Hematopoietic multipotent progenitor cell treated with erythropoietin and hydrocortisone succinate and interleukin-3 and kit ligand, for 15 days (in vitro differentiated cells): Measurements from ENCODE around the gene FOXK1.

Source experiments
- DNase-seq: peaks from one replicate; pipeline ENCODE4 v3.0.0-alpha.2; 2015; ENCODE audit warnings: low spot score

FOXK1 gene

DNA sequence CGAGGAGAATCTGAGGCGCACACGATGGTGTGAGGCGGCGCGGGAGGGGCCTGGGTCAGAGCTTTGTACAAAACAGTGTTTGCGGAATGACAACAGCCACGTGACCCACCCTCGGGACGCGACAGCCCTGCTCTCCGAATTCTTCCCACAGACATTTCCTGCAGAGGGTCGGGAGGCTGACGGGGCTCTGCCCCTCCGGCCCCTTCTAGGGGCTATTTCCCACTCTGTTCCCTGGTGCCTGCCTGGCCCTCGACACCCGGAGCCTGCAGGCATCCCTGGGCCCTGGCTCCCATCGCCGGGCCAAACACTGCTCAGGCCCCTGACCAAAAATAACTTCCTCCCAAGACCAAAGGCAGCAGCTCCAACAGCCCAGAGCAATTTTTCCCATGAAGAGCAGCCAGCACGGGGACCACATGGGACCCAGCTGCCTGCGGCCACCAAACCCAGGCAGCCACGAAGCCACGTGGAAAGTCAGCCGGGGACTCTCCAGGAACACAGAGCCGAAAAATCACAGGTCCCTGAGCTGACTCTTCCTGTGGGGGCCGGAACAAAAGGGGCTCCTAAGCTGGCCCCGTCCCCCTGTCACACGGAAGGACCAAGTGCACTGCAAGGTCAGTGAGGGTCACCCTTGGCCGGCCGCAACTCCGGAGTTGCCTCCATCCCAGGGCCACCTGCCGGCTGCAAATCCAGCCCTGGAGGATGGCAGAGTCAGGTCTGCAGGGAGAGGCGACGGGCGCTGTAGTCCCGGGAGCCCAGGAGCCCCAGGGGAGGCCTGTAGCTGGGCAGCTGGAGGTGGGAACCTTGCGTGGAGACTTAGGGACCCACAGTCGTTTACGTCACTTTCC is 137.7 kb downstream of the FOXK1 start:
- no peak for DNase-seq

DNA sequence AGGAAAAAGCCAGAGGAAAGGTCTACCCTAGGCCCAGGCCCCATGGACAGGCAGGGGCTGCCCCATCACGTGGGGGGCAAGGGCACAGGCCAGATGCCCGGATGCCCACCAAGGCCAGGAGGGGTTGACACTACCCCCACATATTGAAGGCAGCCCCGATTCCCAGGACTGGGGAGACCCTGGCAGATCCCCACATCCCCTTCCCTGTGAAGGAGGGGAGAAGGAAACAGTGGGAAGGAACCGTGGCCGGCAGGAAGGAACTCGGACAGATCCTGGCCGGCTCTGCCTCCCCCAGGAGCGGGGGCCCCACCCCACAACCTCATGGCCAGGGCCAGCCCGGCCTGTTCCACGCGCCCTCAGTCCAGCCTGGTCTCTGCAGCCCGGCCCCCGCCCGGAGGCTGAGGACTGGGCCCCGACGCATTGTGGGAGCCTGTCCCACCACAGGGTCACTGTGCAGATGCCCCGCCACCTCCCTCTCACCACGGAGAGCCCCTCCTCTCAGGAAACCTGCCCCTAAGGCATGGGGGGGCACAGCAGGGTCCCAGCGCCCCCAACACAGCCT is 138.4 kb downstream of the FOXK1 start:
- DNase-seq: no peak
